ENCODE measurements around the gene FAM149B1.

Gene FAM149B1

GRCh38 chr10:73234695-73235094 lies 66.8 kb downstream of the FAM149B1 start:
- no peak for DNase-seq

- DNase-seq = no peak
Observed at GRCh38 chr10:73238990-73239566, 71.2 kb downstream of the FAM149B1 start.

- no peak for DNase-seq
Observed at GRCh38 chr10:73239908-73240307, 72.0 kb downstream of the FAM149B1 start.

GRCh38 chr10:73244866-73245477 lies 77.1 kb downstream of the FAM149B1 start:
- peak; percentile 94 for DNase-seq

- no peak for DNase-seq
Observed at GRCh38 chr10:73246322-73246645, 78.4 kb downstream of the FAM149B1 start.

GRCh38 chr10:73246646-73247508 lies 79.0 kb downstream of the FAM149B1 start, which contains the start of gene DNAJC9:
Gene DNAJC9, minus strand, starts transcription at chr10:73247255. Its CDS starts 66 bp downstream, at chr10:73247189.
- peak; percentile 98 for DNase-seq

GRCh38 chr10:73247509-73248258 lies 79.8 kb downstream of the FAM149B1 start:
- peak; percentile 71 for DNase-seq

- DNase-seq = no peak
Observed at GRCh38 chr10:73248259-73248724, 80.4 kb downstream of the FAM149B1 start.

GRCh38 chr10:73251683-73252444 lies 83.9 kb downstream of the FAM149B1 start:
- peak; percentile 48 for DNase-seq

GRCh38 chr10:73252445-73253224 lies 84.7 kb downstream of the FAM149B1 start, which contains the start of gene MRPS16:
Gene MRPS16, minus strand, starts transcription at chr10:73252644. Its CDS starts 162 bp downstream, at chr10:73252482.
- peak; percentile 98 for DNase-seq

GRCh38 chr10:73253225-73253555 lies 85.3 kb downstream of the FAM149B1 start:
- DNase-seq = peak; percentile 71

GRCh38 chr10:73258612-73259011 lies 90.7 kb downstream of the FAM149B1 start:
- DNase-seq = peak; percentile 57

- DNase-seq = no peak
Observed at GRCh38 chr10:73261362-73261995, 93.6 kb downstream of the FAM149B1 start.

- peak; percentile 83 for DNase-seq
Observed at GRCh38 chr10:73262105-73262730, 94.3 kb downstream of the FAM149B1 start.

- DNase-seq = no peak
Observed at GRCh38 chr10:73262880-73263555, 95.1 kb downstream of the FAM149B1 start.

GRCh38 chr10:73263693-73264347 lies 95.9 kb downstream of the FAM149B1 start:
- DNase-seq = peak; percentile 73

- no peak for DNase-seq
Observed at GRCh38 chr10:73264423-73264822, 96.5 kb downstream of the FAM149B1 start.

GRCh38 chr10:73281097-73281496 lies 113.2 kb downstream of the FAM149B1 start:
- no peak for DNase-seq

GRCh38 chr10:73287441-73287840 lies 119.5 kb downstream of the FAM149B1 start:
- no peak for DNase-seq
